ENCODE data around the gene GATAD2B.

Gene GATAD2B

DNA sequence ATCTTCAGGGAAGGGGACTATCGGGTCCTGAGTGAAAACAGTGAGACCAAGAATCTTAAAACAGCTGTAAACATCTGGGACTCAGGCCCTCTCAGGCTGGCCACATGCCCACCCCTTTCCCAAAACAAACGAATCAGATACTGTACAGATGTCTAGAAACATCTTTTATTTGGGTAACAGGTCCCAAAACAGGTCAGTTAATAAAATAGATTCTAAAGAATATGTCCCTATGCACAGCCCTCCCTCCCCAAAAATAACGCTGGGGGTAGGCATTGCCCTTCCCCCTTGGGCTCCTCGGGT is 36.1 kb upstream of the GATAD2B start:
- Histone ChIP-seq H3K4me1 (ENCODE audit: control extremely low read depth in 1 of 4, control insufficient read depth in 4 of 4, insufficient read depth in 4 of 4, low read length in 3 of 4) (peaks cover 20 to 67% (median 54%) of the 10 kb centered on the region in 4 experiments), H3K9me3 (ENCODE audit: control extremely low read depth in 1 of 5, control insufficient read depth in 4 of 5, insufficient read depth in 2 of 5, low read depth in 1 of 5, low read length in 4 of 5) (no peaks in the 10 kb centered on the region), H3K27ac (ENCODE audit: insufficient read depth in 1 of 2, low read depth in 1 of 2, low read length in 2 of 2, poor library complexity in 1 of 2, severe bottlenecking in 2 of 2) (peak overlapping the region; percentile 83 to 90), H3K36me3 (ENCODE audit: control insufficient read depth in 4 of 4, insufficient read depth in 4 of 4, low read length in 3 of 4) (peaks cover 0 to 39% (median 28%) of the 10 kb centered on the region in 4 experiments), H3K27me3 (replicated peaks in 2 of 5; ENCODE audit: control insufficient read depth in 4 of 5, insufficient read depth in 5 of 5, low read length in 4 of 5) (no peaks in the 10 kb centered on the region), H3K4me3 (ENCODE audit: control insufficient read depth in 1 of 7, extremely low read depth in 1 of 7, insufficient read depth in 4 of 7, low read depth in 2 of 7, low read length in 6 of 7) (peak overlapping the region in 4 of 7 experiments; percentile 87 to 97 (median 96))
- DNase-seq, result no peak
- CTCF ChIA-PET, result interaction anchor here (1.1 to 6.2 kb wide), 3 partner anchors 8 to 19 kb away, joined by 4 to 52 read pairs (median 6); partner anchors contain the start of genes CREB3L4, DENND4B and JTB
- POLR2A ChIA-PET, result interaction anchor here (0.7 to 1.9 kb wide), 3 partner anchors 8 to 32 kb away, joined by 3 to 7 read pairs (median 4); partner anchors contain the start of genes CREB3L4 and RPS27
- 80% methylated on average over 1 of the region's 4 CpGs for WGBS (ENCODE audit: insufficient coverage)

DNA sequence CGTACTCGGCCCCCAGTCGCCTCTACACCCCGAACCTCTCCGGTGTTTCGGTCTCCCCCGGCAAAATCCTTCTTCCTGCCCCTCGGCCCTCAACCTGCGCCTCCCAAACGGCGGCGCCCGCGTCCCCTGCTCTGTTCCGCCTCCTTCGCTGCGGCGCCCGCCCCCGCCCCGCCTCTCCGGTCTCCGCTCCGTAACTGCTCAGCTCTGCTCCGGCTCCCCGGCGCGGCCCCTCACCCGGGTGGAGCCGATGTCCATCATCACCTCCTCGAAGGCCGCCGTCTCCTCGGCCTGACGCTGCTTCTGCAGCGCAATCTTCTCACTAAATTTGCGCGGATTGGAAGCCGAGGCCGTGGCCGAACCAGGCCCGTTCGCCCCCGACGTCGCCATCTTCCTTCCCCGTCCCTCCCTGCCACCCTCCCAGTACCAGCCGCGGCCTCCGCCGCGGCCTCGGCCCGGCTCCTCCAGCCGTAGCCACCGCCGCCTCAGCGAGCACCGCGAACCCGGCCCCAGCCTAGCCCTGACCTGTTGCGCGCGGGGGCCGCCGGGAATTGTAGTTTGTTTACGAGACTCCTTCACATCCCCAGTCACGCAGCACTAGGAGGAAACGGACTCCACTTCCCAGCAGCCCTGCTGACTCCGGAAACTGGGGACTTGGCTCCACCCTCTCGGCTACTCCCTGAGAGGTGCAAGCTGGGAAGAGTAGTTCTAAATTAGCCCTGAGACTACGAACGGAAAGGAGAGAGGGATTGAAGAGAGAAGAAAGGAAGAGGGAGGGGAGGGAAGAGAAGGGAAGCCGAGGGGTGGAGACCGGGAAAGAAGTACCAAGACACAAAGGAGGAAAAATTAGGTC is 35.6 kb upstream of the GATAD2B start, which contains the start of gene CRTC2:
Gene CRTC2 (minus strand): TSS at position 502 of the 850 bp plus-strand sequence. CDS start 115 bp downstream, at position 387.
- DNase-seq, result peak; percentile 97 to 99 (median 98)
- H3K9me3 ChIP-seq (ENCODE audit: control extremely low read depth in 1 of 5, control insufficient read depth in 4 of 5, insufficient read depth in 2 of 5, low read depth in 1 of 5, low read length in 4 of 5), result no peaks in the 10 kb centered on the region
- ChIA-PET POLR2A (interaction anchor here (0.5 to 1.9 kb wide), 5 partner anchors 9 to 51 kb away, joined by 3 to 7 read pairs (median 4); partner anchors contain the start of genes CREB3L4 and RPS27), CTCF (interaction anchor here (1.1 to 6.2 kb wide), 4 partner anchors 9 to 42 kb away, joined by 4 to 52 read pairs (median 5); partner anchors contain the start of genes CREB3L4, DENND4B and JTB)
- H3K4me1 ChIP-seq (ENCODE audit: control extremely low read depth in 1 of 4, control insufficient read depth in 4 of 4, insufficient read depth in 4 of 4, low read length in 3 of 4), result peaks cover 20 to 63% (median 51%) of the 10 kb centered on the region in 4 experiments
- WGBS (ENCODE audit: insufficient coverage), result under 1% methylated on average over 73 of the region's 75 CpGs
- H3K36me3 ChIP-seq (ENCODE audit: control insufficient read depth in 4 of 4, insufficient read depth in 4 of 4, low read length in 3 of 4), result peaks cover 0 to 45% (median 31%) of the 10 kb centered on the region in 4 experiments
- H3K27ac ChIP-seq (ENCODE audit: insufficient read depth in 1 of 2, low read depth in 1 of 2, low read length in 2 of 2, poor library complexity in 1 of 2, severe bottlenecking in 2 of 2), result peak within 1 kb of the TSS; percentile 83 to 90
- H3K27me3 ChIP-seq (replicated peaks in 2 of 5; ENCODE audit: control insufficient read depth in 4 of 5, insufficient read depth in 5 of 5, low read length in 4 of 5), result no peaks in the 10 kb centered on the region
- H3K4me3 ChIP-seq (ENCODE audit: control insufficient read depth in 1 of 7, extremely low read depth in 1 of 7, insufficient read depth in 4 of 7, low read depth in 2 of 7, low read length in 6 of 7), result peak within 1 kb of the TSS; percentile 86 to 97 (median 94)

DNA sequence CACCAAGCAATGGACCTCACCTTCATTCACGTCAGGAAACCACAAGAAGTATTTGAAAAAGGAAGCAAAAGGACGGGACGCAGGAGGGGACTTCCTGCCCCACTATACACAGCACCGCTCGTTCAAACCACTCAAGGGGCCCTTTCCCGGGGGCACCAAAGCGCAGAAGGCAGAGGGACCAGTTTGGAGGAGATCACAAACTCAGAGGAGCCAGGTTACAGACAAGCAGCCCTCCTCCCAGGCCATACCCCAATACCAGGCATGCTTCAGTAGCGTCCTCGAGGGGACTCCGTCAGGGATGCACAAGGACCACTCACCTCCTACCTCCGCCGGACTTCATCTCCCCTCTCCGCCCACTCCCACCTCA is 35.0 kb upstream of the GATAD2B start:
- Histone ChIP-seq H3K27me3 (replicated peaks in 2 of 5; ENCODE audit: control insufficient read depth in 4 of 5, insufficient read depth in 5 of 5, low read length in 4 of 5) (no peaks in the 10 kb centered on the region), H3K27ac (ENCODE audit: insufficient read depth in 1 of 2, low read depth in 1 of 2, low read length in 2 of 2, poor library complexity in 1 of 2, severe bottlenecking in 2 of 2) (peak overlapping the region; percentile 83 to 90), H3K4me3 (ENCODE audit: control insufficient read depth in 1 of 7, extremely low read depth in 1 of 7, insufficient read depth in 4 of 7, low read depth in 2 of 7, low read length in 6 of 7) (peak overlapping the region; percentile 86 to 97 (median 94)), H3K4me1 (ENCODE audit: control extremely low read depth in 1 of 4, control insufficient read depth in 4 of 4, insufficient read depth in 4 of 4, low read length in 3 of 4) (peaks cover 20 to 59% (median 46%) of the 10 kb centered on the region in 4 experiments), H3K9me3 (ENCODE audit: control extremely low read depth in 1 of 5, control insufficient read depth in 4 of 5, insufficient read depth in 2 of 5, low read depth in 1 of 5, low read length in 4 of 5) (no peaks in the 10 kb centered on the region), H3K36me3 (ENCODE audit: control insufficient read depth in 4 of 4, insufficient read depth in 4 of 4, low read length in 3 of 4) (peaks cover 0 to 49% (median 33%) of the 10 kb centered on the region in 4 experiments)
- ChIA-PET POLR2A (interaction anchor here (0.6 to 1.9 kb wide), 4 partner anchors 9 to 13 kb away, joined by 3 to 7 read pairs (median 4); partner anchors contain the start of gene CREB3L4), CTCF (interaction anchor here (1.6 to 6.2 kb wide), 3 partner anchors 9 to 41 kb away, joined by 4 to 52 read pairs (median 18); partner anchors contain the start of genes CREB3L4 and DENND4B)
- 0% methylated on average over 9 of the region's 13 CpGs for WGBS (ENCODE audit: insufficient coverage)
- peak in 2 of 3 donors; percentile 57 to 61 for DNase-seq

DNA sequence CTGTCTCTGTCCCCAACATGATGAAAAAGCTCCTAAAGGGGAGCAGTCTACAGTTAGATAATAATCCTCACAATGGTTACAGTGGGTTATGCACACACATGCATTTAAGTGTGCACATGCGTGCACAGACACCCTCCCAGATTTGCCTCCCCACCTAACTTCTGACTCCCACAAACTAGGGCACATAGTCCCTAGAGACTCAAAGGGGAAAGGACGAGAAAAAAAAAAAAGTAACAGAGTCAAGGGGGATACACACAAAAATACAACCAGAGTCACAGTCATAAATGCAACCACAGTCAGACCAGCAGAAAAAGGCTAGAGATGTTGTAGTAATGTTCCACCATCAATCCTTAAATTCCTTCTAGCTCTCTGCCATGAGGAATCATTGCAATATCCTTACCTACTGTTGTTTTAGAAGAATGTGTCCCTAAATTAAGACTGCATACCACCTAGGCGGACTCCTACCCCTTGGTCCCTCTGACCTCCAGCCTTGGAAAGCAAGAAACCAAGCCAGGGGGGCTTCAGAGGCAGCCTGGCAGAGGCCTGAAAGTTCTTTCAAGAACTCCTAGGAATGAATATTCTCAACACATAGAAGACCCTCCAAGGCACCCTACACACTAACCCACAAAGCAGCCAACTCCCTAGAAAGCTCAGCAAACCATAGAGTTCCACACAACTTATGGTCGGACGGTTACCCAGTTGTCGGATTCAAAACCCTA is 34.4 kb upstream of the GATAD2B start:
- peaks cover 20 to 54% (median 40%) of the 10 kb centered on the region in 4 experiments for H3K4me1 ChIP-seq (ENCODE audit: control extremely low read depth in 1 of 4, control insufficient read depth in 4 of 4, insufficient read depth in 4 of 4, low read length in 3 of 4)

DNA sequence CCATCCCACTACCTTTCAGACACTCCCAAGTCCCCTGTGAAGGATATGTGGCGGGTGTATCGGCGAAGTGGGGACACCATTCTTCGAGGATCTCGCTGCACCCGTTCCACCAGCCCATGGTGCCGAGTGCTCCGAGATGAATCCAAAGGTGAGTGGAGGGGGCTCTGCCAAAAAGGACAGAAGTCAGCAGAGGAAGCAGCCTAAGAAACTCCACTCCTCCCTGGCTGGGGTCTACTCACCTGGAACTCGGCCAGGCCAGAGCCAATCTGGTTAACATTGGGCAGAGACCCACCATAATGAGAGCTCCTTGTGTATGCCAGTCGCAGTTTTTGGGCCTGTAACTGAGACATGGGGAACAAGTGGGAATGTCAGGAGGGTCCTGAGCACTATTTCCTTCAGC is 32.1 kb upstream of the GATAD2B start:
- ChIA-PET CTCF (interaction anchor here (1.4 to 6.2 kb wide), 2 partner anchors 9 to 30 kb away, joined by 3 to 52 read pairs; partner anchors contain the start of gene DENND4B), POLR2A (no interaction called here)
- Histone ChIP-seq H3K4me3 (ENCODE audit: control insufficient read depth in 1 of 7, extremely low read depth in 1 of 7, insufficient read depth in 4 of 7, low read depth in 2 of 7, low read length in 6 of 7) (no peak overlapping the region), H3K27me3 (replicated peaks in 2 of 5; ENCODE audit: control insufficient read depth in 4 of 5, insufficient read depth in 5 of 5, low read length in 4 of 5) (no peaks in the 10 kb centered on the region), H3K27ac (ENCODE audit: insufficient read depth in 1 of 2, low read depth in 1 of 2, low read length in 2 of 2, poor library complexity in 1 of 2, severe bottlenecking in 2 of 2) (no peak overlapping the region), H3K36me3 (ENCODE audit: control insufficient read depth in 4 of 4, insufficient read depth in 4 of 4, low read length in 3 of 4) (peaks cover 14 to 56% (median 43%) of the 10 kb centered on the region in 4 experiments), H3K9me3 (ENCODE audit: control extremely low read depth in 1 of 5, control insufficient read depth in 4 of 5, insufficient read depth in 2 of 5, low read depth in 1 of 5, low read length in 4 of 5) (no peaks in the 10 kb centered on the region), H3K4me1 (ENCODE audit: control extremely low read depth in 1 of 4, control insufficient read depth in 4 of 4, insufficient read depth in 4 of 4, low read length in 3 of 4) (peaks cover 12 to 39% (median 30%) of the 10 kb centered on the region in 4 experiments)
- 95% methylated on average over 8 of the region's 10 CpGs for WGBS (ENCODE audit: insufficient coverage)
- DNase-seq, result no peak

More for the DNA sequence above, 34.4 kb upstream of the GATAD2B start:
- no CpG with 5 or more reads among the region's 6 CpGs for WGBS (ENCODE audit: insufficient coverage)
- Histone ChIP-seq H3K36me3 (ENCODE audit: control insufficient read depth in 4 of 4, insufficient read depth in 4 of 4, low read length in 3 of 4) (peaks cover 4 to 53% (median 38%) of the 10 kb centered on the region in 4 experiments), H3K27me3 (replicated peaks in 2 of 5; ENCODE audit: control insufficient read depth in 4 of 5, insufficient read depth in 5 of 5, low read length in 4 of 5) (no peaks in the 10 kb centered on the region), H3K4me3 (ENCODE audit: control insufficient read depth in 1 of 7, extremely low read depth in 1 of 7, insufficient read depth in 4 of 7, low read depth in 2 of 7, low read length in 6 of 7) (peak overlapping the region; percentile 86 to 97 (median 94)), H3K9me3 (ENCODE audit: control extremely low read depth in 1 of 5, control insufficient read depth in 4 of 5, insufficient read depth in 2 of 5, low read depth in 1 of 5, low read length in 4 of 5) (no peaks in the 10 kb centered on the region), H3K27ac (ENCODE audit: insufficient read depth in 1 of 2, low read depth in 1 of 2, low read length in 2 of 2, poor library complexity in 1 of 2, severe bottlenecking in 2 of 2) (peak overlapping the region; percentile 83 to 90)
- DNase-seq, result no peak
- ChIA-PET CTCF (interaction anchor here (1.0 to 6.2 kb wide), 5 partner anchors 10 to 41 kb away, joined by 3 to 52 read pairs (median 9); partner anchors contain the start of genes CREB3L4 and DENND4B), POLR2A (interaction anchor here (0.6 to 1.9 kb wide), 8 partner anchors 10 to 157 kb away, joined by 3 to 7 read pairs (median 4); partner anchors contain the start of genes CREB3L4 and RPS27)

DNA sequence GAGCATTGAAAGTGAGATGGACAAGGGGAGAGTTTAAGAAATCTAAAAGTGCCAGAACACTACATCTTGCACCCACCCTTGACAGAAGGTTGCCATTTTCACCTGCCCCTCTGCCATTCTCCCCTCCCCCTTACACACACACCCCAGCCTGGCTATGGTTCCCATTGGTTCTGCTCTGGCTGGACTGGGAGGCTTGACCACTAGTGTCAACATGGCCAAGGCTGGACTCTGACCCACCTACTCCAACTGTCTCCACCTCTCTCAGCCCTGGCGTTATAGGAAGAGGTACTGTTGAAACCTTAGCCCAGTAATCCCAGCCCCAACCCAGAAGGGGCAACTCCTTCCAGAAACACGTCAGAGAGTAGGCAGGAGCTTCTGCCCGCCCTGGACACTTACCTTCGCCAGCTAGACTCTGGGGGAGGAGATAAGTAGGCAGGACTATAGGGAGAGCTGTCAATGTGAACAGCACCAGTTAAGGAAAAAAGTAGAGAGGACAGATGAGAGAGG is 31.1 kb upstream of the GATAD2B start:
- DNase-seq, result no peak
- peaks cover 12 to 30% (median 25%) of the 10 kb centered on the region in 4 experiments for H3K4me1 ChIP-seq (ENCODE audit: control extremely low read depth in 1 of 4, control insufficient read depth in 4 of 4, insufficient read depth in 4 of 4, low read length in 3 of 4)
- H3K4me3 ChIP-seq (ENCODE audit: control insufficient read depth in 1 of 7, extremely low read depth in 1 of 7, insufficient read depth in 4 of 7, low read depth in 2 of 7, low read length in 6 of 7), result no peak overlapping the region
- H3K27me3 ChIP-seq (replicated peaks in 2 of 5; ENCODE audit: control insufficient read depth in 4 of 5, insufficient read depth in 5 of 5, low read length in 4 of 5), result no peaks in the 10 kb centered on the region
- POLR2A ChIA-PET, result no interaction called here
- CTCF ChIA-PET, result interaction anchor here (1.0 to 6.2 kb wide), 5 partner anchors 8 to 156 kb away, joined by 3 to 52 read pairs (median 5); partner anchors contain the start of genes DENND4B and RAB13
- H3K27ac ChIP-seq (ENCODE audit: insufficient read depth in 1 of 2, low read depth in 1 of 2, low read length in 2 of 2, poor library complexity in 1 of 2, severe bottlenecking in 2 of 2), result peak overlapping the region in 1 of 2 experiments; percentile 12
- peaks cover 14 to 56% (median 43%) of the 10 kb centered on the region in 4 experiments for H3K36me3 ChIP-seq (ENCODE audit: control insufficient read depth in 4 of 4, insufficient read depth in 4 of 4, low read length in 3 of 4)
- no peaks in the 10 kb centered on the region for H3K9me3 ChIP-seq (ENCODE audit: control extremely low read depth in 1 of 5, control insufficient read depth in 4 of 5, insufficient read depth in 2 of 5, low read depth in 1 of 5, low read length in 4 of 5)
- 96% methylated on average over 4 of the region's 4 CpGs for WGBS (ENCODE audit: insufficient coverage)
